Hematopoietic multipotent progenitor cell treated with erythropoietin and hydrocortisone succinate and interleukin-3 and kit ligand, for 8 days (in vitro differentiated cells): Measurements from ENCODE around the gene PSD2.

Experiments
- DNase-seq: peaks from one replicate; pipeline ENCODE4 v3.0.0-alpha.2; 2015

PSD2 gene

GRCh38 chr5:139882961-139883539 is 87.4 kb downstream of the PSD2 start:
- DNase-seq: no peak

GRCh38 chr5:139884144-139884543 is 88.5 kb downstream of the PSD2 start:
- no peak for DNase-seq

- no peak for DNase-seq
Measured at GRCh38 chr5:139884734-139885133, 89.1 kb downstream of the PSD2 start.

GRCh38 chr5:139885172-139885856 is 89.7 kb downstream of the PSD2 start:
- DNase-seq: no peak

GRCh38 chr5:139885857-139886208 is 90.2 kb downstream of the PSD2 start:
- DNase-seq: no peak

GRCh38 chr5:139886213-139886612 is 90.6 kb downstream of the PSD2 start:
- DNase-seq: no peak

- DNase-seq: no peak
Measured at GRCh38 chr5:139888370-139888769, 92.8 kb downstream of the PSD2 start.

- no peak for DNase-seq
Measured at GRCh38 chr5:139889410-139889809, 93.8 kb downstream of the PSD2 start.

GRCh38 chr5:139893873-139894272 is 98.3 kb downstream of the PSD2 start:
- DNase-seq: no peak
